ENCODE measurements around the gene TGM5.
"Not testable (repeated sequence)": the region's sequence is repeated elsewhere in the genome, so short reads cannot be mapped to it uniquely, and the experiment has no call there.

The TGM5 gene

DNA sequence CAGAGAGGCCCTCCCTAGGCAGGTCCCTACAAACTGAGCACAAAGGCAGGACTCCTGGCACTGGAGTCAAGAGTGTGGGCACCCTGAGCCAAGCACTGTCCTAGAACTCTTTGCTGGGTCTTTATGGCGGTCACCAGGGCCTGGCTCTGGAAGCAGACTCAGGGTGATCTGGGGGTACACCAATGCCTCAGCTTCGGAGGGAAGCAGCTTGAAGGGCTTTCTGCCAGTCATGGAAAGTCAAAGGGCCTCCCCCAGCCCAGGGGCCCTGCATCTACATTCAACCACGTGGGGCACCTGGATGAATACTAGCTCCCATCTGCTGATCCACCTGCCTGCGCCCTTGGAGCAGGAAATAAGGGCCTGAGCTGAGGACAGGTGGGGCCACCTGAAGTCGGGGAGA, 53.3 kb downstream of the TGM5 start:
- DNase-seq: no peak

DNA sequence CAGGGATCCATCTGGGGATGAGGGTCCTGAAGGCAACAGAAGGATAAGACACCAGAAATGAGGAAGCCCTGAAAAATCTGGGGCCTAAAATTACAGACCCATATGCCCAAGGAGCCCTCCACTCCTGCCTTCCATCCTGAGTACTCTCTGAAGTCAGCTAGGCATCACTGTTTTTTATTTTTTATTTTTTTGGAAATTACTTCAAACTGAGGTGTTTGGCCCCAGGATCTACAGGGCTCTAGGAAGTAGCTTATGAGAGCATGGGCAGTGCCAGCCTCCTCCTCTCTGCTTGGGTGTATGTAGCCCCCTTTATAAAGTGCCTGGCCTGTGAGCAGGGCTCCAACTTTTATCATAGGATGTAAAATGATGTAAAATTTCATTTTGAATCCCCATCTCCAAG, 53.8 kb downstream of the TGM5 start:
- no peak for DNase-seq

DNA sequence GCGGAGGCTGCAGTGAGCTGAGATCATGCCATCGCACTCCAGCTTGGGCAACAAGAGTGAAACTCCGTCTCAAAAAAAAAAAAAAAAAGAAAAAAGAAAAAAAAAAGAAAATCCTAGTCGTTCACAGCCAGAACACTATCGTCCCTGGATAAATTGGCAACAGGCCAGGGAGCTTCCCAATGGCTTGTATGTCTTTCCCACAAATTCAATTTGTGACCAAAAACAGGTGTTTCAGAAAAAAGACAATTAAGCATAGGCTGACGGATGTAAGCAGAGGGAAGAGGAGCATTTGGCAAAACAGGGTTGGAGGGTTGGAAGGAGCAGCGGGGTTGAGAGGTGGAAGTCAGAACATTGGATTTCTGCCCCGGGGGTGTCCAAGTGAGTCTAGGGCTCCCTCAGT, 54.4 kb downstream of the TGM5 start:
- DNase-seq: no peak

DNA sequence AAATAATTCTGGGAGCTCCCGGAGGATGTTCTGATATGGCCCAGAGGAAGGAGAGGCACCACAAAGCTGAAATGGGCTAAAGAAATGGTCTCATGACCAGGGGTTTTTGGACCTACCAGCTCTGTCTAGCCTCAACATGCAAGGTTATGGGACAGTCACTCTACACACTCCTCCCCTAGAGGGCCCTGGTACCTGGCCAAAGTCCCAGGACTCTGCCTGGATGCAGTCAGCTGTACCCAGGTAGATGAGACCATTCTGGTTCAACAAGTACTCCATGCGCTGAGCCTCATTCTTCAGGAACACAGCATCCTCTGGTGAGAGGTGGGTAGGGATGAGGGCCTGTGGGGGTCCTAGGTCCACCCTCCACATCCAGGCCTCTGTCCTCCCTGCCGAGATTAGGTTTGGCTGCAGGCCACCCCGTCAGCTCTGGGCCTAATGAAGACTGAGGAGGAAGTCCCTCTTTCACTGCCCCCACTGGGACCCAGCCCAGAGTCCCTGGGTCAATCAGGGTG, 55.4 kb downstream of the TGM5 start:
- DNase-seq: no peak

DNA sequence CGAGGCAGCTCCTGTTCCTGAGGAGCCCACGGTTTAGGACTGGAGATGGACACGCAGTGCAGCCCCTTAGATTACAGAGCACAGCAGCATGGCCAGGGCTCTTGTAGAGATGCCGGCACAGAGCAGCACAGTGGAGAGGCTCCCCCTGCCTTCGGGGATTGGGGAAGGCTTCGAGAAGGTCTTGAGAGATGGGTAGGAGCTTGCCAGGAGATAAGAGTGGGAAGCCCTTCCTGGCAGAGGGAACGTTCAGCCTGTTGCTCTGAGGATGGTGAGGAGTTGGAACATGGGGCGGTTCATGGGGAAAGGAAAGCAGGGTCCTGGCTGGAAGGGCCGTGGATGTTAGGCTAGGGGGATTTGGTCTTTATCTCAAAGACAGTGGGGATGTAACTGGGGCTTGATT, 55.9 kb downstream of the TGM5 start:
- DNase-seq: no peak

DNA sequence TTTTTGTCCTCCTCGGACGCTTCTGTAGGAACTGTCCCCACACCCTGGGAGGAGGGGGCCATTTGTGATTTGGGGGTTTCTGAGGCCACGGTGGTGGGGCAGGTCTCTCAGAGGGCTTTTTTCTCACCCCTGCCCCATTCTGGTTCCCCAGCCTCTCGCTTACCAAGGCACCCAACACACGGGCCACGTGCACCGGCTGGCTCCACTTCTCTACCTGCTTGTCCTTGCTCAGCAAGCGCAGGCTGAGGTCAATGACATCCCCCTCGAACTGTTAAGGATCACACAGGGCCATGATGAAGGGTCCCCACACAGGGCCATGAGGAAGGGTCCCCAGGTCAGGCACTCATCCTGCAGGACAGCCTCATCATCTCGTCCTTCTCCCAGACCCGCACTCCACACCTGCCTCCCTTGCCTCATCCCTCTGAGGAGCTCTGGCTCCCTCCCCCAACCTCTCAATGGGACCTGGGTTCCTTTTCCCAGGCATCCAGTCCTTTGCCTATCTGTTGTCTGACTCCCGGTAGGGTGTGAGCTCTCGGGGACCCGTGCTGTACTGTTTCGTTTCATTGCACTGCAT, 56.5 kb downstream of the TGM5 start:
- no peak for DNase-seq

DNA sequence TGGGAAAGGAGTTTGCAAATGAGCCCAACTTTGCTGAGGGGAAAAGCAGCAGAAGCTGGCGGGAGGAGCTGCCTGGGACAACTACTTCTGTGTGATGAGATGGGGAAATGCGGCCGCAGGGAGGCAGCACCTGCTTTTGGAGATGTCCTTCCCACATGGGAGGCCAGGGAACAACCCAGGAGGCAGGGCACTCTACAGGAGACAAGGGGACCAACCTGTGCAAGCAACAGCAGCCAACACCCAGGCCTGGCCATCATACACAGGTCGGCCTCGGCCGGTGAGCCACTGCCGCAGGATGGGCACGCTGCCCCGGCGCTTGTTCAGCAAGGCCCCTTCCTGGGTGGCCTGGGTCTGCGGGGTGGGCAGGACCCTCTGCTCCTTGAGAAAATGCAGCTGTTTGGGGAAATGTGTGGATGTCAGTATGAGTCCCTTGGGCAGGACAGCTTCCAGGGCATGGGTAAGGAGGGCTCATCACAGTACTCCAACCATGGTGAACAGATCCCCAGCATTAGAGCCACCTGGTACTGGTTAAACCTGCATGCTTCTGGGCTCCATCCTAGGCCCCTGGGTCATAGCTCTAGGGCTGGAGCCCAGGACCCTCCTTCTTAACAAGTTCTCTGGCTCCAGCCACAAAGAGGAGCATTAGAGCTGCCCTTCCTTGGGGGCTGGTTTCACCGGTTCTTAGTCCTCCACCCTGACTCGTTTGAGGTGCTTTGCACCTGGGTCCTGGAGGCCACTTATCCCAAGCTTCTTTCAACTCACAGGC, 57.5 kb downstream of the TGM5 start:
- no peak for DNase-seq

DNA sequence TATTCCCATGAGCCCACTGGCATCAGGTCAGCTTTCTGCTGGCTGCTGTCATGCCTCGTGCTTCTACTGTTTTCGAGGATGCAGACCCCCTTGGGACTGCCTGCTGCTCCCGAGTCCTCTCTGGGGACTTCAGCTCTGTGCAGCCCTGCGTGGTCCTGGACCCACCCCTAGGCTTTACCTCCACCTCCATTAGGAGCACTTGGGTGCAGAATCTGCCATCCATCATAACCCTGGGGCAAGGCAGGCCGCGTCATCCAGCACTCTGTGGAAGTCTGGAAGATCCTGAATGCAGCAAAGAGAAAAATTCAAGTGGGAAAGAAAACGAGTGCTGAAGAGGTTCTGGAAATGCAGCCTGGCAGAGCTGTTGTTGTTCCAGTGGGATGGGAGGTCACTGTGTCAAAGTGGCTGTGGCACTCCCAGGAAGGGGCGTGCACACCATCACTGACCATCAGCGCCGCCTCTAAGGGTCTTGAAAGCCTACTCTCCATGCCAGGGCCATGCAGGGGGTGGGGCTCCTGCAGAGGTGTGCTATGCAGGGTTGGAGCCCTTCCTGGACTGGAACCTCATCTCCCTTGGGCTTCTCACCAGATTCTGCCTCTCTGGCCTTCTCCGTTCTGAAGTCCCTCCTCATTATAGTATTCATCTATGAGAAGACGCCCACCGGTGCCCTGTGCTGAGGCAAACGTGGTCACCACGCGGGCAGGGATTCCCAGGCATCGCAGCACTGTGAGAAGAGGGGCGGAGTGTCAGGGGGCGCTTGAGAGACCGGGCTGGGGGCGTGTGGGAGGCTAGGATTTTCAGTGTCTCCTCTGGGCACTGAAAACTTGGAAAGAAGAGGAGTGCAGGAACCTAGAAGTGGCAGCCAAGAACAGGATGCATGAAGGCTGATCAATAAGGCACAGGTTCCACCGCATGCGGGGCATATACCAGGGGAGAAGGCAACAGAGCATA, 58.4 kb downstream of the TGM5 start:
- no peak for DNase-seq

DNA sequence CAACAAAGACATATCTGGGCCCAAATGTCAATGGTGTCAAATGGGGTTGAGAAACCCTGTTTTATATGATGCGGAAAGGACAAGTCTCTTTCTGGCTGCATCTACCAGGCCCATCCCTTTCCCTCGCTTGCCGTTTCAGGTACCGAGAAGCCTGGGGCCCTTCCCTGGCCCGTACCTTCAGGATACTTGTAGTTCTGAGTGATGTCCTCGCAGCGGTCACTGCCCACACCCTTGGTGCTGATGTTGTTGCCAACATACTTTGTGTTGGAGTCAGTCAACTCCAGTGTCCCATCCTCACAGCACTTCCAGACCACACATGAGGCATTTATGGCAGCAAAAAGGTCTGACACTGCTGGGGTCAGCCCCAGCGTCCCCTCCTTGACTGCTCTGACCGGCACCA, 59.7 kb downstream of the TGM5 start:
- no peak for DNase-seq

DNA sequence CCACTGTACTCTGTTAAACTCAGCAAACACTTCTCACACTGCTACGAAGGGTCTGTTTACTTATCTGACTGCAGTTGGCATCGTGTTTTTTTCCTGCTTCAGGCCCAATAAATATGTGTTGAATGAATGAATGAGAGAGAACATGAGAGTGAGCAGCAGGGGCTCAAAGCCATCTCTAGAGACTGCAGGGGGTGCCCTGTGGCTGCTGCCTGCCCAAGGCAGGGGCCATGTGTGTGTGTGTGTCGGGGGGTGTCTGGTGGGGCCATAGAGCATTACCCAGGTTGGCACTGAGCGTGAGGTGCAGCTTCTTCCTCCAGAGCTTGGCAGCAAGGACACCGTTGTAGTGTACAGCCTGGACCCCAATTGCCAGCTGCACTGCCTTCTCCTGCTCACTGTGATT, 60.7 kb downstream of the TGM5 start:
- DNase-seq: no peak

DNA sequence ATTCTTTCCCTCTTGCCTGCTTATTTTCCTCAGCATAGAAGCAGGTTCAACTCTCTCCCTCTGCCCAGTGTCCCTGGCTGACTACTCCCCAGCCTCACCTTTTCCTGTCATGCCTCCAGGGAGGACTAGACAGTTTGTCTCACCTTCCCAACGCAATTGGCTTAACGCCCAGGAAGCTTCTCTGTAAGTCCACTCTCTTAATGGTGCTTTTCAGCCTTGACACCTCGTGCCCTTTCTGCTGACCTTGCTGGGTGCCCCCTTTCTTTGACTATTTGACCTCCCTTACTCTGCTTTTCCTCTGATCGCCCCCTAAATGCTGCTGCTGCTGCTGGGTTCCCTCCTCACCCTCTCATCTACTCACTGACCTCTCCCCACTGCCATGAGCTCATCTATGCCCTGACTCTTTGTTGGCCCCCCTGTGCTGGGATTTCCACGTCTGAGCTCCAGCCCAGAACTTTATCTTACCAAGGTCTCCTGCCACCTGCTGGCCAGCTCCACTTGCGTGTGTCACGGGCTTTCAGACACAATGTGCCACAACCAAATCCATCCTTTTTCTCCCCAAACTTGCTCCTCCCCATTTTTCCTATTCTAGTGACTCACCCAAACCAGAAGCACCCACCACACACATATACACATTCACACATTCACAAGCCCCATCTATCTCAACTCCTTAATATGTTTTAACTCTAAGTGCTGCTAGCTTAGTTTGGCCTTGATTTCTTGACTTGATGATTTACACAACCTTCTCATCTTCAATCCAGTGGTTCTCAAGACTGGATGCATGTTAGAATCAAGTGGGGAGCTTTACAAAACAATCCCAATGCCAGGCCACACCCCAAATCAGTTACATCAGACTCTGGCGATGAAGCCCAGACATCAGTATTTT, 62.5 kb downstream of the TGM5 start:
- DNase-seq: peak in 1 of 4 experiments; percentile 31

DNA sequence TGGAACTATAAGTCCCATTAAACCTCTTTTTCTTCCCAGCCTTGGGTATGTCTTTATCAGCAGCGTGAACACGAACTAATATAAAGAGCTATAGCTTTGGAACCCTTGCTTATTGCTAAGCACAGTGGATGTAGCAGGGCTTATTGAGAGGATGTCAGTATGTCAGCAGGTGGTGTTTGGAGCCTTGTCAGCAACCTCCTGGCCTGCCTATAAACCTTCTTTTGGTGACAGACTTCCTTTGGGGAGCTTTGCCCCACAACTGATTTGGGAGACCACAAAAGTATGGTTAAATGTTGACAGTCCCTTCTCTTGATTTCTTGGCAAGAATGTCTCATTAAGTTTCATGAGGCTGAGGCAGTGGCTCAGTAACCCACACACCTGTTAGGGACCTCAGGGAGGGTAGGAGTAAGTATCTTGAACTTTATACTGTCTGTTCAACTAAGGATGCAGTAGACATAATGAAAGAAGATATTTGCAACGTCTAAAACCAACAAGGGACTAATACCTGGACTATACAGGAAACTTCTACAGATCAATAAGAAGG, 66.7 kb downstream of the TGM5 start:
- no peak for DNase-seq

DNA sequence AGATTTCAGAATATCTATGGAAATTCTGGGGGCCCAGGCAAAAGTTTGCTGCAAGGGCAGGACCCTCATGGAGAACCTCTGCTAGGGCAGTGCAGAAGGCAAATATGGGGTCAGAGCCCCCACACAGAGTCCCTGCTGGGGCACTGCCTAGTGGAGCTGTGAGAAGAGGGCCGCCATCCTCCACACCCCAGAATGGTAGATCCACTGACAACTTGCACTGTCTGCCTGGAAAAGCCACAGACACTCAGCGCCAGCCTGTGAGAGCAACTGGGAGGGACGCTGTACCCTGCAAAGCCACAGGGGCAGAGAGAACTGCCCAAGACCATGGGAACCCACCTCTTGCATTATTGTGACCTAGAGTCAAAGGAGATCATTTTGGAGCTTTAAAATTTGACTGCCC, 67.7 kb downstream of the TGM5 start:
- DNase-seq: no peak

DNA sequence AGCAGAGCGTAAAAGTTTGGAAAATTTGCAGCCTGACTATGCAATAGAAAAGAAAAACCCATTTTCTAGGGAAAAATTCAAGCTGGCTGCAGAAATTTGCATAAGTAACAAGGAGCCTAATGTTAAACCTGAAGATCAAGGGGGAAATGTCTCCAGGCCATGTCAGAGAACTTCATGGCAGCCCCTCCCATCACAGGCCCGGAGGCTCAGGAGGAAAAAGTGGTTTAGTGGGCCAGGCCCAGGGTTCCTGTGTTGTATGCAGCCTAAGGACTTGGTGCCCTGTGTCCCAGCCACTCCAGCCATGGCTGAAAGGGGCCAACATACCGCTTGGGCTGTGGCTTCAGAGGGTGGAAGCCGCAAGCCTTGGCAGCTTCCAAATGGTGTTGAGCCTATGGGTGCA, 68.2 kb downstream of the TGM5 start:
- DNase-seq: not testable (repeated sequence)

DNA sequence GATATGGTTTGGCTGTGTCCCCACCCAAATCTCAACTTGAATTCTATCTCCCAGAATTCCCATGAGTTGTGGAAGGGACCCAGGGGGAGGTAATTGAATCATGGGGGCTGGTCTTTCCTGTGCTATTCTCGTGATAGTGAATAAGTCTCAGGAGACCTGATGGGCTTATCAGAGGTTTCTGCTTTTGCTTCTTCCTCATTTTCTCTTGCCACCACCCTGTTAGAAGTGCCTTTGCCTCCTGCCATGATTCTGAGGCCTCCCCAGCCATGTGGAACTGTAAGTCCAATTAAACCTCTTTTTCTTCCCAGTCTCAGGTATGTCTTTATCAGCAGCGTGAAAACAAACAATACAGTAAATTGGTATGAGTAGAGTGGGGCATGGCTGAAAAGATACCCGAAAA, 69.0 kb downstream of the TGM5 start:
- DNase-seq: not testable (repeated sequence)

DNA sequence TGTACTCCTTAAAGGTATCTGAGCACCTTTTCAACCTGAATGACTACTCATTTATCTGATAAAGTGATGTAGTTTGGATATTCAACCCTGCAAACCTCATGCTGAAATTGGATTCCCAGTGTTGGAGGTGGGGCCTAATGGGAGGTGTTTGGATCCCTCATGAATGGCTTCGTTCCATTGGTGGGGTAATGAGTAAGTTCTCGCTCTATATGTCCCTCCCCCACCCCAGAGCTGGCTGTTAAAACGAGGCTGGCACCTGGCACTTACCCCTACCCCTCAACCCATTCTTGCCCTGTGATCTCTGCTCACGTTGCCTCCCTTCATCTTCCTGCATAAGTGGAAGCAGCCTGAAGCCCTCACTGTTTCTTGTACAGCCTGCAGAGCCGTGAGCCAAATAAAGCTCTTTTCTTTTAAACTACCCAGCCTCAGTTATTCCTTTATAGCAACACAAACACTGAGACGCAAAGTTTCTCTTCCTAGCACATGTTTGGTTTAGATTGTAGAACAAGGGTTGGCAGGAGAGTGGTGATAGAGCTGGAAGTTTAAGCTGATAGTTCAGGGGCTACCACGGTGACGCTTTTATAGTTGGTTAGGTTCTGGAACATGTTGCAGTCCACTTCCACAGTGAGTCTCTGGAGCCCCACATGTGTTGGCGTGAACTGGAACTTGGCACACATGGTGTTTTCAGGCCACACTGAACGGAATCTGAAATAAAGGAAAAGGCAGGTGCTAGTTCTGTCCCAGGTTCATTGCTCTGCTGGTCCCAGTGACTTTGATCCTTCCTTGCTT, 69.8 kb downstream of the TGM5 start:
- DNase-seq: no peak

DNA sequence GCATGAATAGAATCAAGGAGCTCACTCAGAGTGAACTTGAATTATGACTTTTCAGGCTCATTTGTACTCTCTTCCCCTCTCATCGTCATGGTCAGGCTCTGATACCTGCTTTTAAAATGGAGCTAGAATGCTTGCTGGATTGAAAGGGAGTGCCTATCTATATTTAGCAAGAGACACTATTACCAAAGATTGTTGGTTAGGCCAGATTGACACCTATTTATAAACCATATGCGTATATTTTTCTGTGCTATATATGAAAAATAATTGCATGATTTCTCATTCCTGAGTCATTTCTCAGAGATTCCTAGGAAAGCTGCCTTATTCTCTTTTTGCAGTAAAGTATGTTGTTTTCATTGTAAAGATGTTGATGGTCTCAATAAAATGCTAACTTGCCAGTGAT, 71.9 kb downstream of the TGM5 start:
- DNase-seq: no peak

DNA sequence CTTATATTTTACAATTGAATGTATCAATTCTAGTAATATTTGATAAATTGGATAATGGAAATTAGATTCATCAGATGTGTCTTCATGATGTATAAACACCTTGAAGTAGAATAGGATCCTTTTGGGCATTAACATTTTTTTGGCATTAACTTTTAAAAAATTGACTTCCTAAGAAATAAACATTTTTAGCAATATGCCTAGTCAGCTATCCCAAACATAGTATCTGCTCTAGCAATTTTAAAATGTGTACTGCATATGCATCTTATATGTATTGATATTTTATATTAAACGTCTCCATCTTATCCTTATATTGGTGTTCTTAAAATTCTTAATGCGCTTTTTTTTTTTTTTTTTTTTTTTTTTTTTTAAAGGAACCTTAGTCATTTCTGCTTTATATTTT, 73.0 kb downstream of the TGM5 start:
- no peak for DNase-seq

DNA sequence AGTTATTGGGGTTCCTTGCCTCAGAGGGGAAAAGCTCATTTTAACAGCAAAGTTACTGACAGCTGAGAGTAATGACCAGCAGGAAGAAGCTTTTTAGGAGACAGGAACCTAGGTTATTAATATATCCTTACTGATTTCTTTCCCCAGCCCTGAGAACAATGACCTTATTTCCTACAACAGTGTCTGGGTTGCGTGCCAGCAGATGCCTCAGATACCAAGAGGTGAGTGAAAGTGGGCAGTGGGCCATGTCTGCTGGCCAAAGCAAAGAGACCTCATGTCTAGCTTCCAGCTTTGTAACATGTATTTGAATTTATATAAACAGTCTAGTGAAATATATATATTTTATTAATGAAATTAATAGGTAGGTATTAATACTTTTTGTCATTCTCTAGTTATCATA, 76.5 kb downstream of the TGM5 start:
- no peak for DNase-seq

DNA sequence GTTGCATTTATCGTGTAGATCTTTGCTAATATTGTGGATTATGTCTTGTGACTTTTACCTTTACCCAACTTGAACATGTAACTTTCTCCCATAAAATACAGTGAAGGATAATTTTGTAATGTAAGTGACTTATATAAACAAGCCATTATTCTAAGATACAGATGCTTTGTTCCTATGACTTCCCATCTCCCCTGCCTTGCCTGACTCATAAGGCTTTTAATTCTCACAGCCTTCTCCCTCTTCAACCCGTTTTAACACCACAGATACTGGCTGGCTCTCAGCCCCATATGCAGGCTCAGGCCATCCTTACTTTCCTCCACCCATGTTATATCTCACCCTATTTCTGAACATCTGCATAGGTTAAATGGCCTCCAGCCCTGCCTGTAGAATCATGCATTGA, 77.4 kb downstream of the TGM5 start:
- no peak for DNase-seq

DNA sequence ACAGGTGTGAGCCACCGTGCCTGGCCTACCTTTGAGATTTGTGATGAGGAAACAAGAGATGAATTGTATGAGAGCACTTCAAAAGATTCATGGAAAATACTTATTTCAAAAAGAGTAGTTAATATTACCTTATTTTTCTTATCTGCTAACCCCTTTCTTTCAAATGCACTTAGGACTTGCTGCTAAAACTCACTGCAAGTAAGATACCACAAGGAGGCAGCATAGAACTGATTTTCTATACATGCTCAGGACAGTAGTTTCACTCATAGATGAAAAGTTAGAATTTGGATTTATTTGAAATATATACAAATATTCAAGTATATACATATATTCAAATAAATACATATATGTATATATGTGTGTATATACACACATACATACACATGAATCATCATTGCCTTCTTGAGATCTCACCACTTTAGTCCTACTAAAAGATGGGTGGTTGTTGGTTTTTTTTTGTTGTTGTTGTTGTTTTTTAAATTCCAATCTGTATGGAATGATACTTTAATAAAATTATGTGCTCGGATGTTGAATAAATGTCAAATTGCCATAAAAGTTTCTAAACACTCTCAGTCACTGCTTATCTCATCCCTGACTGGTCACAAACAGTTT, 79.1 kb downstream of the TGM5 start:
- no peak for DNase-seq
